ENCODE data around the gene PRKCB.
A peak's percentile ranks its signal among the peaks of the same experiment; 100 is the strongest.

Gene PRKCB

DNA sequence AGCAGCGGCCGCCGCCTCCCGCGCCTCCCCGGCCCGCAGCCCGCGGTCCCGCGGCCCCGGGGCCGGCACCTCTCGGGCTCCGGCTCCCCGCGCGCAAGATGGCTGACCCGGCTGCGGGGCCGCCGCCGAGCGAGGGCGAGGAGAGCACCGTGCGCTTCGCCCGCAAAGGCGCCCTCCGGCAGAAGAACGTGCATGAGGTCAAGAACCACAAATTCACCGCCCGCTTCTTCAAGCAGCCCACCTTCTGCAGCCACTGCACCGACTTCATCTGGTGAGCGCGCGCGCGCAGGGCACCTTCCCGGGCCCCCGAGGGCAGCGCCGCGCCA, 258 bp downstream of the PRKCB start:
- DNase-seq, result no peak

DNA sequence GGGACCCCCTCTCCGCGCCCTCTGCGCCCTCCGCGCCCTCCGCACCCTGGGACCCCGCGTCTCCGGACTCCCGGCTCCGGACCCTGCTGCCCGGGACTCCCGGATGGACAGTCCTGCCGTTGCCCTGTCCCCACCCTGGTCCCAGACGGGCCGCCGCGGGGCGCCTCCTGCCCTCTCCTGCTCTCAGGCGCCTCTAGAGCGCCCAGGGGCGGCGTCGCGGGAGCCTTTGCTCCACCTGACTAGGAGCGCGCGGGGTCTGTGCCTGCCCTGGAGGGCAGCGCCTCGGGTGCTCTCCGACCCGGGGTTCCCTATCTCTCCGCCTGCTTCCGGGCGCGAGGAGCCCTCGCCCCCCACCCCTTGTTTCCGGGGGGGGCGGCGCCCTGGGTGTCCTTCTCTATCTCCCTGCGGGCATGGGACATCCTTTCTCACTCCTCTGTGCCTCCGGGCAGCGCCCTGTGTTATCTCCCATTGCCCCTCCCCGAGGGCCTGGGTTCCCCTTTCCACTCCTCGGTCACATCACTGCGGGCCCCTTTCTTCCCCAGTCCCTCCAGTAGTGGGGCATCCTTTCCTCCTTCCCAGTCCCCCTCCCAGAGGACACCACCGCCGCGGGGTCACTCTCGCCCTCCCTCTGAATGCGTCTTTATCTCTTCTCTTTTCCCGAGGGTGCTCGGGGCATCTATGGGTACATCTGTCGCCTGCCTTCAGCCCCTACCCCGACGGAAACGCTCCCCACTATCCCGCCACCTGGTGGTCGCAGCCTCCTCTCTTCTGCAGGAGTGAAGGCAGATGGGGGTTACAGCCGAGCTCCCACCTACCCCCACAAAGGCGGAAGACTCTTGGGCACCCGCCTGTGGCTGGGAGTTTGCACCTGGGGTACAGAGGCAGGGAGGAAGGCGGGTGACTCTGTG, 875 bp downstream of the PRKCB start:
- DNase-seq, result peak; percentile 65

DNA sequence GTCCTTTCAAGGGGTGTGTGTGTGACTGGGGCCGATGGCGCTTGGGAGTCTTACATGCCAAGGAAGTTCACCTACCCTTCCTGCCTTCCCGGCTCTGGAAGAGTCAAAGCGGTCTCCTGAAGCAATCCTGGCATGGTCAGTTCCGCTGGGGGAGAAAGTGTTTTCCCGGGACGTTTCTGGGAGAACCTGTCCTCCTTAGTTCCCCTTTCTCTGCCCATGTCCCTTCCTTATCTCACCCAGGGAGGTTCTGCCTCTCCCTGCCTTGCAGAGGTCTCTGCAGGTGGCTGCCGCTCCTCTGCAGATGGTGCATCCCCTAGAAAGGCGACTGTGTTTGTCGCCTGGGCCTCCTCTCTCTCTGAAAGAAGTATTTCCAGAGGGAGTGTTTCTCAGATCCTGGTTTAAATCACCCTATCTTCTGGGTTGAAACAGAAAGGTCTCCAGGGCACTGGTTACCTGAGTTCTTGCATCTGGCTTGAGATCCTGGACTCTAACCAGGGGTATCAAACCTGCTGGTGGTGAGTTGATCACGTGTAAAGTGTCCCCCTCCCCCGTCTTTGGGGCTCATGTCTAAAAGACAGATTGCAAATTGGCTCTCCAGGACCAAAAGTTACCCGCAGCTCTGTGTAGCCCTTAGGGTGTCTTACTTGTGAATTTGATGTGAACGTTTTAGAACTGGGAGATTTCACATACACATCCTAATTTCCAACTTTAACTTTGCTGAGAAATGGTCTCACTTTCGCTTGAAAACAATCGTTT, 1.9 kb downstream of the PRKCB start:
- DNase-seq, result no peak

DNA sequence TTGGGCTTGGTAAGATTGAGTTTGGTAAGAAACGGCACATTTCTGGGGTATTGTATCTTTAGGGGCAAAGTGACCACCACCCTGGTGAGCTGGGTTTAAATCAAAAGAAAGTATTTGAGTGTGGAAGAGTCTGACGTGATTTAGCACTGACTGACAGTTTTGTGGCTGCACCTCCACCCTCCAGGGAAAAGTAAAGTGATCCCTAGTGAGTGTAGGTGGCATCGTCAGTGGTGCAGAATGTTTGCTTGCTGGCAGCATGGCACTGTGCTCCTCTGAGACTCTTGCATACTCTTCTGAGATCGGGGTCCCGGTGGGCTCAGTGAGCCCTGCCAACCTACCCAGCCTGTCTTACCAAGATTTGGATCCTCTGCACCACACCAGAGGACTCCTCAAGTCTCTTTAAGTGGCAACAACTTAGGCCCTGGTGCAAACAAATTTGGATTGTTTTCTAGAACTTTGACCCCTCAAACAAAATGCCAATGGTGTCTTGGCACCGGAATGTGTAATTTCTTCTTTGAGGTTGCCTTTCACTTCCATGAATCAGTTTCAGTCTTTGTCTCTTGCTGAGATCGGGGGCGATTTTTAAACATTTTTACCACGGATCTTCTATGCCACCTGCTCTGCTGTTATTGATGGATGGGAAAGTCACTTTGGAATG, 2.8 kb downstream of the PRKCB start:
- no peak for DNase-seq

DNA sequence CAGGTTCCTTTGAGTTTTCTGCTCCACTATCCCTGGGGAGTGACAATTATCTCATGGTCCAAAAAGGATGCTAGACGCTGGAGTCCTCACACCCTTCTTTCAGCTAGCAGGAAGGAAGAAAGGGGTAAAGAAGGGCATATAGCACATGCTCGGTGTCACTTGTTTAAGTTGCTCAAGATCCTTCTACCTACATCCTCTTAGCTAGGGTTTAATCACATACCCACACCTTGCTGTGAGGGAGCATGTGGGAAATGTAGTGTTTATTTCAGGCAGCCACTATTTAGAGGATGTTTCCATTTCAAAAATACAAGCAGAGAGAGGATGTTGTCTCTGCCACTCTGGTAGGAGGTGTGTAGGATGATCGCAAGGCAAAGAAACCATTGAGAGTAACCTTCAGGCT, 4.5 kb downstream of the PRKCB start:
- no peak for DNase-seq

DNA sequence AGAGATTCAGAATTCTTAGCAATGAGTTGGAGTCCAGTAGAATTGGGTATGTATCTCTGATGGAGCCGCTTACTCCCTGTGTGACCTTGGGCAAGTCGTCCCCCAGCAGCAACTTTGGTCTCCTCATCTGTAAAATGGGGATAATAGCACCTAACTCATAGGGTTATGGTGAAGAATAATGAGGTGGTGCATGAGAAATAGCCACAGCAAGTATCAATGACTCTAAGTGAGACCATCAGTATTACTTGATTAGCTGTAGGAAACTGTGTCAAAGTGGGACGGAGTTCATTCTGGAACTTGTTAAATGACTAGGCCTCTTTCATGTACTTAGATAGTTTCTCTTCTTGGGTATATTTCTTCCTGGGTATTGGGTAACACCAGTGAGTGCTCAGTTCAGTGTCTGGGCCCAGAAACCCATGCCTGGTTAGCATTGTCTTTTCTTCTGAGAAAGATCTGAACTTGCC, 6.4 kb downstream of the PRKCB start:
- no peak for DNase-seq

DNA sequence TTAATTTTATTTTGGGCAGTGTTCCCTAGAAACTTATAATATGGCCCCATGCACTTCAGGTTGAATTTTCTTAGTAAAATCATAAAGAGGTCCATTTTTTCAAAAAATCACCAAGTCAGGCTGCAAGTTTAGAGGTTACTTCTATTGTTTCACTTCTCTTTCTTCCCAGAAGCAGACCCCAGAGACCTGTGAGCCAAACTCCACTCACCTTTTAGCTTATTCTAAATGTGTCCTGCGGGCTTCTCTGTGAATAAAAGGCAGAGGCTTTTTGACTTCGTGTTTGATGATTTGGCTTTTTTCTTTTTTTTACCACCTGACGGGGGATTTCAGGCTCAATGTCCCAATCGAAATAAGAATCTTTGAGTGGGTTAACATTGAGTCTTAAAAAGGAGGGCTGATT, 7.4 kb downstream of the PRKCB start:
- no peak for DNase-seq

DNA sequence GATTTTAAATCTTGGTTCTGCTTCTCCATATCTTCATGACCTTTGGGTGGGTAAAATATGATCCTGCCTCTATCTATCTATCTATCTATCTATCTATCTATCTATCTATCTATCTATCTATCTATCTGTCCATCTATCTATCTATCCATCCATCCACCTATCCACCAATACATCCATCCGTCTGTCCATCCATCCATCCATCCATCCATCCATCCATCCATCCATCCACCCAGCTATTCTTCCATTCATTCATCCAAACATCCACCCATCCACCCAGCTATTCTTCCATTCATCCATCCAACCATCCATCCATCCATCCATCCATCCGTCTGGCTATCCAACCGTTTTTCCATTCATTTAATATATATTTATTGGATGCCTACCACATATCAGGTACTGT, 11.5 kb downstream of the PRKCB start:
- DNase-seq, result no peak

DNA sequence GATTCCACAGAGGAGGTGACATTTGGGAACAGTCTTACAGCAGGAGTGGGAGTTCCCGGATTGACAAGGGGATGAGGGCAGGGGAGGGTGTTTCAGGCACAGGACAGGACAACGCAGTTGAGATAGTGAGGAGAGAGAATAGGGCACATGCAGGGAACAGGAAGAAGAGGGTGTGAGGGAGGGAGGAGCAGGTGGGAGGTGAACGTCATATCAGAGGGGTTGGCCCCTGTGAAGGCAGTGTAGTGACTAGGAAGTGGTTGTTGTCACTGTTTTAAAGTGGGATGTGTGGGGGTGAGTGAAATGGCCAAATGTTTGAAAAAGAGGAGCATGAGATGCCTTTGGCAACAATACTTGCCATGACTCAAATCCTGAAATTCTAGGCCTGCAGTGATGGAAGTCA, 12.2 kb downstream of the PRKCB start:
- no peak for DNase-seq

DNA sequence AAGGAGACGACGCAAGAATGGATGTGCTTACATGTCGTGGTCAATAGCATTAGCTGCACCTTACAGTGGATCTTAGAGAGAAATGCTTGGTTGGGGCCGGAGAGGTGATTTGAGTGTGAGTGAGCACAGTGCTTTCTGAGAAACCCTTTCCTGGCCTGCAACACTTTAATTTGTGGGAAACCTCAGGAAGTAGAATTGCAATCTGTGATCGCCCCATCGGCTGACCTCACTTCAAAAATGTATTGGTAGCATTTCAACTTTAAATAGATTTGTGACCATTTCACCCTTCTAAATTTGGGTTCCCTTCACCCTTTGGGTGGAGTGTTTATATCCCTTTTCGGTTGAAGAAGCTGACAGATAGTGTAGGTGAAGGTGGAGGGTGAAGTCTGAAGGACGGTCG, 13.2 kb downstream of the PRKCB start:
- no peak for DNase-seq

DNA sequence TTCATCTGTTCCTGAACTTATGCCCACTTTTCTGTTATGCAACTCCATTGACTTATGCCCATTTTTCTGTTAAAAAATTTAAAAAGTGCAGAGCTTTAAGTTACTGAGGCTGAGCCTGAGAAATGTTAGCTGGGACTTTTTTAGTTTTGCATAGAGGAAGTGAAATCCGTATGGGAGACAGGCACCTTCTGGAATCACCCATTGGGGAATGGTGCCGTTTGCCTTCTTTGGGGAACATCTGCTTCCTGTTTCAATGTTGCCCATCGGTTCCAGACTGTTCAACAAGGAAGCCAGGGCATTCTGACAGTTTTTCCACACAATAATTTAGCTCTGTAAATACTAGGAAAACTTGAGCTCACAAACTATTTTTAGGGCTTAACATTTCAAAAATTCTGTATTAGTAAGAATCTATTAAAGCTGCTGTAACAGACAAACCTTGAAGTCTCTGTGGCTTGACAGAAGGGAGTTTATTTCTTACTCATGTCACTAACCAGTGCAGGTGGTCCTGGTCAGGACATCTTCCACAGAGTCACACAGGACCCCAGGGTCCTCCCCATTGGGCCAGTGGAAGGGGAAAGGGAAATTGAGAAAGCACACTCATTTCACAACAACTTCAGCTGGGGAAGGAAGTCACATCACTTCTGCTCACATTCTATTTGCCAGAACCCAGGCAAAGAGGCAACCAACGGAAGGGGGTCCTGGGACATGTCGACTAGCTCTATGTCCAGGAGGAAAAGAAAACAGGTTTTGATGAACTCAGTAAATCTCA, 17.2 kb downstream of the PRKCB start:
- DNase-seq, result no peak

DNA sequence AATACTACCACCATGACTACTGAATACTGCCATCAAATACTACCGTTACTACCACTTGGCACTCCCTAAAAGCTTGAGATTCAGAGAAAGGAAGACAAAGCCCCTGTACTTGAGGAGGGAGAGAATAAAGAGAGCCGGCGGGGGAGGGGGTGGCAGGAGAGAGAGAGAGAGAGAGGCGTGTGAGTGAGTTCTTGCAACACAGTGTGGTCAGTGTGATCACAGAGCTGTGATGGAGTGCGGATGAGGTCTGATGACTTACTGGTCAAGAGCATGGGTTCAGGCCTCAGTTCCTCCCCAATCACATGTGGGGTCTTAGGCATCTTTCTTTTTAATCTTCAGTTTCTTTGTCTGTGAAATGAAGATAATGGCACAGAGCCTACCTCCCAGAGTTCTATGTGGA, 19.2 kb downstream of the PRKCB start:
- no peak for DNase-seq

DNA sequence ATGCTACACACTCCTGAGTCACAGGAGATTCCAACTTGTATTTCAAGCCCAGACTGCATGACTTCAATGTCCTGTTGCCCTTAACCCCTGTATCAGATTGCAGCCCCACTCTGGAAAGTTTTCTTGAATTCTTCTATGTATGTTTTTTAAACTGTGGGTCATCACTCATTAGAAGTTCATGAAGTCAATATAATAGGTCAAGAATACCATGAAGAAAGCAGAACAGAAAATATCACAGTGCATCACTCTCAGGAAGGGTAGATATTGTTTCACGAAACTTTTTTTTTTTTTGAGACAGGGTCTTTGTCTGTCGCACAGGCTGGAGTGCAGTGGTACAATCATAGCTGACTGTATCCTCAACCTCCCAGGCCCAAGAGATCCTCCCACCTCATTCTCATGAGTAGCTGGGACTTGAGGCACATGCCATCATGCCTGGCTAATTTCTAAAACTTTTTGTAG, 20.5 kb downstream of the PRKCB start:
- DNase-seq, result no peak

DNA sequence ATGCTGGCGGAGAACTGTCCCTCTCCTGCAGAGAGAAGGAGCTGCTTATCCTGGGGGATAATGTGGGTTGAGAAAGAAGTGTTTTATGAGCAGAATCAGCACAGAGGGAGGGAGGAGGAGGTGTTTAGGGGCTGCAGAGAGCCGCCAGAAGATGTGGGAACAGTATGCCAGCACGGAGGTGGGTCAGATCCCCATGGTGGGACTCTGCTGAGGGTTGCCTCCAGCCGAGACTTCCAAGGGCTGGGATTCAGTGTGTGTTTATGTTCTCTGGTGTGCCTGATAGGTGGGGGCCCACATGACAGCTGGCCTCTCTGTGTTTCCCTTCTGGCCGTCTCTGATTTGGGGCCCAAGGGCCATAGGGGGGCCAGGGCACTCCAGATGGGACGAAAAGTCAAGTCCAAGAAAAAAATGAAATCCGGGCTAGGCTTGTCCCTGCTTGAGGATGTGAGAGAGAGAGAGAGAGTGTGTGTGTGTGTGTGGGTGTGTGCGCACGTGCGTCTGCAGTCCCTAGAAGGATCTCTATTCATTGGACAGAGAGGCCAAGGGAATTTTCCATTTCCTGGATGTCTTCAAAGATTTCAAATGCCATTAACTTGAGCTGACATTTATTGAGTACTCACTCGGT, 21.6 kb downstream of the PRKCB start:
- no peak for DNase-seq

DNA sequence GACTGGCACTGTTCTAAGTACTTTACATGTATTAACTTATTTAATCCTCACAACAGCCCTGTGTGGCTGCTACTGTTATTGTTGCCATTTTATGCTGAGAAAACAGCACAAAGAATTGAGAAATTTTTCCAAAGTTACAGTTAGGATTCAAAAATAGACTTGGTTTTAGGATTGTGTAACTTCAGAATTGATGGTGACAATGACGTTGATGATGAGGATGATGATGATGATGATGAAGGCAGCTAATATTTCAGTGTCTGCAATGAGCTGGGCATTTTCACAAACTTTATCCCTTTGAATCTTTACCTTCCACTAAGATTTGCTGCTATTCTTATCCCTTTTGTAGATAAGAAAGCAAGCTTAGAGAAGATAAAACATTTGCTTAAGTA, 22.1 kb downstream of the PRKCB start:
- DNase-seq, result no peak

DNA sequence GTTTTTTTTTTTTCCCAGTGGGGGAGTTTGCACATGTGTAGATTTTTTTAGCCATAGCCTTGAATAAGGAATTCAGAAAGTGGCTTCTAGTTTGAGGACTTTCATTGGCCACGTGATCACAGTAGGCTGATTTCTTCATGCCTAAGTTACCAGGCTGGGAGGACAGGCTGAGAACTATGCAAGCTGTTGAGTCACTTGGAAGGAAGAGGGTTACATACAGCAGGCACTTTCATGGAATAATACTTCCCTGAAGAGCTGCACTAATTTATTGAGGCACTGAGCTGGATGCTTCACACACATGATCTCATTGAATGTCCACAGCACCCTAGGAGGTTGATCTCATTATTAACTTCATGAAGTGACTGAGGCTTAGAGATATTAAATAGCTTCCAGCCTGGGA, 22.8 kb downstream of the PRKCB start:
- DNase-seq, result no peak

DNA sequence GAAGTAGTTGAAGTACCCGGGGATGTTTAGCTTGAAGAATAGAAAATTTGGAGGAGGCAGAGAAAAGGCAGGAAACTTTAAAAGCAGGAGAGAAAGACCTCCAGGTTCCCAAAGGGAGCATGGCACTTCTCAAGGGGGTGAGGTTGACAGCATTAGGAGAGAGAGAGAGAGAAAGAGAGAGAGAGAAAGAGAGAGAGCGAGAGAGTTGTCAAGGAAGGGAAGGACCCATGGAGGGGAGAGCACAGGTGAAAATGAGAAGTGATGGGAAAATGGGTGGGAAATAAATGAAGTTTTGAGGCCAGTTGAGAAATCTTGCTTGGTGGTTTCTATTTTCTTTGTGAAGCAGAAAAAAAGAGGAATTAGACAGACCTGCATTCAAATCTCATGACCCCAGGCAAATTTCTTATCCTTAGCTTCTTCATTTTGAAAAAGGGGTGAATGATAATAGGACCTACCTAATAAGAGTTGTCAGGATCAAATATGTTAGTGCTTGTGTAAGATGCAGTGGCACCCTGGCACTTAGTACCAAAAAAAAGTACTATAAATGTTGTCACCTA, 24.0 kb downstream of the PRKCB start:
- no peak for DNase-seq

DNA sequence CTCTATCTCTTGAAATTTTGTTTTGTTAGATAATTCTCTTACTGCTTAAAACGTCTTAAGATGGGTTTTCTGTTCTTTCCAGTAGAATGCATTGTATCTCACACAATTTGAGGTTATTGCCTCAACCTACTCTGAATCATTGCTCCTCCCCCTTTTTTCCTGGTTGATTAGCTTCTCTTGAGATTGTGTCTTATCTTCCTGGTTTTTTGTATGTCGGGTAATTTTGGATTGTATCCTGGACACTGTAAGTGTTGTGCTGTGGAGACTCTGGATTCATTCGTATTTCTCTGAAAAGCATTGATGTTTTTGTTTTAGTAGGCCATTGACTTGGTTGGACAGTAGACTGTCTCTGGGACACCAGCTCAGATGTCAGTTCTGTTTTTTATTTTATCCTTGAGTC, 26.1 kb downstream of the PRKCB start:
- no peak for DNase-seq

DNA sequence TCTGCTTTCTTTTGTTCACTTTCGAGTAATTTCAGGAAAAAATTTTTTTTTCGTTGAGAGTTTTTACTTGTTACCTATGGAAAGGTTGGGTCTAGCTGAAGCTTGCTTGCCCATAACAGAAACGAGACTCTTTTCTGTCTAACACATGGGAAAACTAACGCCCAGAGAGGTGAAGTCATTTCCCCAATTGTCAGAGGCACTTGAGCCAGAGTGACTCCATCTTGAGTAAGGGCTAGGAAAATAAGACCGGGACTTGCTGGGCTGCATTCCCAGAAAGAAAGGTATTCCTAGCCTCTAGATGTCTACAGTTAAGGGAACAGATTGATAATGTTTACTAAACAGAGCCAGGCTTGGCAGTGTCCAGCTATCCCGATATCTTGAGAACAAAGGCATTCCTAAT, 26.8 kb downstream of the PRKCB start:
- DNase-seq, result no peak

DNA sequence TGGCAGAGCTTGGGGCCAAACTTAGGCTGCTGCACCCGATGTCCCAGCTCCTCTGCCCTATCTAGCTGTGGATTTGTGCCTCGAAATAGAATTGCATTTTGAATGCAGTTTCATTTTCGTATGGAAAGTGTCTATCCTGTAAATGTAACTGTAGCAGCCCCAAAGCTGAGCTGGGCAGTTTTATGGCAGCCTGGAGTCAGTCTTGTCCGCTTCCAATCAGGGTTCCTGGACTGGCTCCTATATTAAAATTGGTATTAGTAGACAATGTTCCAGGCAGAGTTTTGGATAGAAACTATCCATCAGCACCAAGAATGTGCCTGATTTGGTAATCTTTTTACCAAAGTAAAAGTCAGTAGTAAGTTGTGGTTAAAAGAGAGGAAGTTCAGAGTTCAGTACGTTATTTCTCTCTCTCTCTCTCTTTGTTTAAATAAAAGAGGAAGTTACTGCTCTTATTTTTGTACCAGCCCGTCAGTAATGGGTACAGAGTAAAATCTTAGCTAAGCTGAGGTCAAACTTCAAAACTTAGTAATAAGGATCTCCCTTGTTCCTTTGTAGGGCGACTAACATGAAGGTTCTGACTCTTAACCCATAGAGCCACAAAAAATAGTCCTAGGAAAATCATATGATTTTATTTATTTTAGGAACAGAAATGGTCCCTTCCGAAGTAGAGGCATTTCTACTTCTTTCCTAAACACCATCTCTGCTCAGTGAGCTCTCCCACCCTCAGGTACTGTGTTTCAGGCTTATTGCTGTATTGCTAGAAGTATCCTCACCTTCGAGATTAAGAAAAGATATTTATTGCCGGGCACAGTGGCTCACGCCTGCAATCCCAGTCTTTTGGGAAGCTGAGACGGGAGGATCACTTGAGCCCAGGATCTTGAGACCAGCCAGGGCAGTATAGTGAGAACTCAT, 28.0 kb downstream of the PRKCB start:
- no peak for DNase-seq

DNA sequence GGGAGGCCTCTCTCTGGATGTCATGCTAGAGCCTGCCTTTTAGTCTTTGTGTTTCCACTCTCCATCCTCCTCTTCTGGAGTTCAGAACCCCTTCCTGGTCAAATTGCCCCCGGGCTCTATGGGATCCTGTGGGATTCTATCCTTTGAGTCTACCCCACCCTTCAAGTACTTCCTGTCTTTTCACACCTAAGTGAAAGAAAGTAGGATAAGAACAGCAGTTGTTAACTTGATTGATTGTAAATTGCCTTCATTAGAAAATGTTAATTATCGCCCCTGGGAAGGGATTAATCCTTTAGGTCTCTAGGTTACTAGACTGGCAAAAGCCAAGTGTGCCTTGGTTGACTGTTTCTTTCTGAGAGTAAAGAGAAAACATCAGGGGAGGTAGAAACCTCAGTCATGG, 30.1 kb downstream of the PRKCB start:
- no peak for DNase-seq
